ENCODE results near the gene CPHXL.

DNA sequence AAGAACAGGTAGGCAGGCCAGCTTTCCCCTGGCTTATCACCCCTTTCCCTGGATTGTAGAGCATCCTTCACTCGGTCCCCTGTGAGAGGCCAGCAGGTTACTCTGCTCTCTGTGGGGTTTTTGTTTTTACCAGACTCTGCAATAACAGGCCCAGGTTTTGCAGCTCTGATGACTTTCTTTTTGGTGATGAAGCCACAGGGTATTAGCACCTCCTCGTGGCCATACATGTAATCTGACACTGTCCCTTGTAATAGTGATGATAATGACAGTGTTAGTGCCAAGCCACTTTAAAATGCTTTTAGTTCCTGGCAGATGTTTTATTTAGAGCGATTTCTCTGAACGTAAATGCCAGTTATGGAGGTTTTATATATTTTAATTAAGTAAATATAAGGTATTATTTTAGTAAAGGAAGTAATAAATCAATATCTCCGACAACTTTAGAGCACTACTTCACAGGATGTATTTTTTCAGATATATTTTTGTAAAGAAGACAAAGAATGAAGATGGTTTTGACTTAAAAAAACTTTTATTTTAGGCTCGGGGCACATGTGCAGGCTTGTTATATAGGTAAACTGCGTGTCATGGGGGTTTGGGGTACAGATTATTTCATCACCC, 38.0 kb upstream of the CPHXL start:
- TF ChIP-seq POLR2AphosphoS5 (IDR thresholded peaks at IDR 0.05; ENCODE audit: low read depth, low read length), result no peak
- TF ChIP-seq, protein P1, sequence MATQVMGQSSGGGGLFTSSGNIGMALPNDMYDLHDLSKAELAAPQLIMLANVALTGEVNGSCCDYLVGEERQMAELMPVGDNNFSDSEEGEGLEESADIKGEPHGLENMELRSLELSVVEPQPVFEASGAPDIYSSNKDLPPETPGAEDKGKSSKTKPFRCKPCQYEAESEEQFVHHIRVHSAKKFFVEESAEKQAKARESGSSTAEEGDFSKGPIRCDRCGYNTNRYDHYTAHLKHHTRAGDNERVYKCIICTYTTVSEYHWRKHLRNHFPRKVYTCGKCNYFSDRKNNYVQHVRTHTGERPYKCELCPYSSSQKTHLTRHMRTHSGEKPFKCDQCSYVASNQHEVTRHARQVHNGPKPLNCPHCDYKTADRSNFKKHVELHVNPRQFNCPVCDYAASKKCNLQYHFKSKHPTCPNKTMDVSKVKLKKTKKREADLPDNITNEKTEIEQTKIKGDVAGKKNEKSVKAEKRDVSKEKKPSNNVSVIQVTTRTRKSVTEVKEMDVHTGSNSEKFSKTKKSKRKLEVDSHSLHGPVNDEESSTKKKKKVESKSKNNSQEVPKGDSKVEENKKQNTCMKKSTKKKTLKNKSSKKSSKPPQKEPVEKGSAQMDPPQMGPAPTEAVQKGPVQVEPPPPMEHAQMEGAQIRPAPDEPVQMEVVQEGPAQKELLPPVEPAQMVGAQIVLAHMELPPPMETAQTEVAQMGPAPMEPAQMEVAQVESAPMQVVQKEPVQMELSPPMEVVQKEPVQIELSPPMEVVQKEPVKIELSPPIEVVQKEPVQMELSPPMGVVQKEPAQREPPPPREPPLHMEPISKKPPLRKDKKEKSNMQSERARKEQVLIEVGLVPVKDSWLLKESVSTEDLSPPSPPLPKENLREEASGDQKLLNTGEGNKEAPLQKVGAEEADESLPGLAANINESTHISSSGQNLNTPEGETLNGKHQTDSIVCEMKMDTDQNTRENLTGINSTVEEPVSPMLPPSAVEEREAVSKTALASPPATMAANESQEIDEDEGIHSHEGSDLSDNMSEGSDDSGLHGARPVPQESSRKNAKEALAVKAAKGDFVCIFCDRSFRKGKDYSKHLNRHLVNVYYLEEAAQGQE (IDR thresholded peaks at IDR 0.05; ENCODE audit: insufficient read depth in 1 of 2, low read depth in 2 of 2, low read length in 1 of 2), result no peak
- TF ChIP-seq CTCF (IDR thresholded peaks at IDR 0.05), result peak; percentile 81
- no peak for TF ChIP-seq TCF7L2 (IDR thresholded peaks at IDR 0.05; ENCODE audit: low read depth, low read length)
